ENCODE results near the gene XKR7.

XKR7 gene

DNA sequence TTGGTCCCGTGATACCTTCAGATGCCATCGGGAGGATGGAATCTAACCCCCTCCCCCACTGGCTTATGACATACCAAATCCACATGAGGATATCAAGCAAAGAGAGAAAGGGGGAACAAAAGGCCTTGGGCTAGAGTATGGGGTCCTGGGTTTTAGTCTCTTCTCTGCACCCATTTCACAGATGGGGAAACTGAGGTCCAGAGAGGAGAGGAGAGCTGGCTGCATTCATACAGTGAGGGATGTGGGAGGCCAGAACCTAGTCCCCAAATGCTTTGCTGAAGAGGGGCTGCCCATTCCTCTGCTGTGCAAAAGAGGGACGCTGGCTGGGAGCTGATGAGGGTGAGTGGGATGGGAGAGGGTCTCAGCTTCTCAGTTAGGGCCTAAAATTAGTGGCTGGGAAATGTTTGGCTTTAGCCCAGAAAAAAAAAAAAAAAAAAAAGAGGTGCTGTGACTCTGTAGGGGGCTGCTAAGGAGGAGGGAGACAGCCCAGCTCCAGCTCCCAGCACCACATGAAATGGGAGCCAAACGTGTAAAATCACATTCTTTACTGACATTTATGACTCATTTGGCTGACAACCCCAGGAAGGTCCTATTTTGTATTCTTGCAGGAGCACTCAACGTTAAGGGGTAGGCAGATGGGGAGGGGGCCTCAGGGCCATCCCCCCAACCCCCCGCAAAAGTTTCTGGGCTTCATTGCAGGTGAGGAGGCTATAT lies 11.9 kb downstream of the XKR7 start:
- peak; percentile 20 for DNase-seq (ENCODE audit: low read depth, low spot score)

DNA sequence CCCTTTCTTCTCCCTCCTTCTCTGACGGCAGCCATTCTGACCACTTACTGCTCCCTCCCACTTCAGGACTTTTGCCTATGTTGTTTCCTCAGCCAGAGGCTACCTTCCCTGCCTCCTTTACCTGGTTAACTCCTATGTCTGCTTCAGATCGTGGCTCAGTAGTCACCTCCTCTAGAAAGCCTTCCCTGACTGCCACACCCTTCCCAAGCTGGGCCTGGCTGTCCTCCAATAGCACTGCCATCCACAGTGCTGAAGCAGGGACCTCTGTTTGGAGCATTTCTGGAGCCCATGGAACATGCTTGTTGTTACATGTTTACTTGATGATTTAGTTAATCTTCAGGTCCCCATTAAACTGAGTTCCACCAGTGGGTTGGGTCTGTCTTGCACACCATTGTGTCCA lies 13.8 kb downstream of the XKR7 start:
- DNase-seq (ENCODE audit: low read depth, low spot score): no peak

GRCh38 chr20:31984981-31985471 lies 17.1 kb downstream of the XKR7 start:
- no peak for DNase-seq (ENCODE audit: low read depth, low spot score)

DNA sequence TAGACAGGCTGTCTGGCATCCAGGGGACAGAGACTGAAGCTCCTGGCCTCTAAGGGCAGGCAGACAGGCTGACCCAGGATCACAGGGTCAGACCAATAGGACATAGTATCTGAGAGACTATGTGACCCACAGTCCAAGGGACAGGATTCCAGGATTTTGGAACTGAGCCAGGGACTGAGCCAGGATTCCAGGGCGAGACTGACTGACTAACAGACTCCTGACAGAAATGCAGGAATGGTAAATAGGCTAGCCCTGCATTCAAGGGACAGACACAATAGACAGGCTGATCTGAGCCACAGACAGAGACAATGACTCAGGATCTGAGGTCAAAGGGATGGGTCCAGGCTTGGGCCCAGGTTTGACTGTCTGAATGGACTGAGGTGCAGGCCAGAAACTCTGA lies 19.8 kb downstream of the XKR7 start:
- DNase-seq (ENCODE audit: low read depth, low spot score): peak; percentile 36

GRCh38 chr20:31988430-31989015 lies 20.6 kb downstream of the XKR7 start:
- DNase-seq (ENCODE audit: low read depth, low spot score): no peak

GRCh38 chr20:31989030-31989645 lies 21.2 kb downstream of the XKR7 start:
- no peak for DNase-seq (ENCODE audit: low read depth, low spot score)

DNA sequence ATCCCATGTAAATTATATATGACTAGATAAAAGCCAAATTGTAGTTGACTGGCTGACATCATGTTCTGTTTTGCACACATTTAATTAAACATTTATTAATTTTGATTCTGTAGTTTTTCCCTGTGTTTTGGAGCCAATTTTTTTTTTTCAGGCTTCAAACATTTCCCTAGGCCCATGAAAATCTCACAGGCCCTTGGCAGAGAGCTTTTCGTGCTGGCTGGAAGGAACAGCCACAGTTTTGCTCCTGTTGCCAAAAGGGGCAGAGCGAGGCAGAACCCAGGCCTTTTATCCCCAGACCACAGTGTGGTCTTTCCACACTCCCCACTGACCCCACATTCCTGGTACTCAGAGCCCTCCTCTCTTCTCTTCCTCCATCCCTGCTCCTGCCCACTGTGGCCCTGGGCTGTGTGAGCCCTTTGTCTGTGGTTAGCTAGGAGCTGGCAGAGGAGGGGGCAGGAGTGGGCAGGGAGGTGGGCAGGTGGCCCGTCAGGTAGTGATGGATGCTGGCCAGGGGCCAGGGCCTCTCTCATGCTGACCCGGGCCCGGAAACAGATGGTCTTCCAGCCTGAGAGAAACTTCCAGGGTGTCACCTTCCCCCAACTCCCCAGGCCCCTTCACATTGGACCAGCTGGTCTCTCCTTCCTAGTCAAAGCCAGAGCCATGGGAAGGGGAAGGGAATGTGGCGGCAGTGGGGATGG lies 22.8 kb downstream of the XKR7 start:
- peak; percentile 44 for DNase-seq (ENCODE audit: low read depth, low spot score)

- DNase-seq (ENCODE audit: low read depth, low spot score): peak; percentile 21
These were observed 23.4 kb downstream of the XKR7 start for GRCh38 chr20:31991339-31991705.

DNA sequence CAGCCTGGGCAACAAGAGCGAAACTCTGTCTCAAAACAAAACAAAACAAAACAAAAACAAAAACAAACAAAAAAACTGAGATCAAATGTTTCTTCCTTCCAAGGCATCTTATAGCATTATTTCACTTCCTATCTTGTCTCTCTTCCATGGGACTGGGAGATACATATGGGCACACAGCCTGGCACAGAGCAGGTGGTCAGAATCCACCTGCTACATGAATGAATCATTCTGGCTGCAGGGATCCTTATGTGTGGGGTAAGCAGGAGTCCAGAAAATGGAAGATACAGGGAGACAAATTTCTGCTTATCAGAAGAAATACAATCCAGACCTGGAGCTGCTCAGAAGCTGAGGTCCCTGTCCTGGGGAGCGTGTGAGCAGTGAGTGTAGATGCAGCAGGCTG lies 24.1 kb downstream of the XKR7 start:
- DNase-seq (ENCODE audit: low read depth, low spot score): no peak

DNA sequence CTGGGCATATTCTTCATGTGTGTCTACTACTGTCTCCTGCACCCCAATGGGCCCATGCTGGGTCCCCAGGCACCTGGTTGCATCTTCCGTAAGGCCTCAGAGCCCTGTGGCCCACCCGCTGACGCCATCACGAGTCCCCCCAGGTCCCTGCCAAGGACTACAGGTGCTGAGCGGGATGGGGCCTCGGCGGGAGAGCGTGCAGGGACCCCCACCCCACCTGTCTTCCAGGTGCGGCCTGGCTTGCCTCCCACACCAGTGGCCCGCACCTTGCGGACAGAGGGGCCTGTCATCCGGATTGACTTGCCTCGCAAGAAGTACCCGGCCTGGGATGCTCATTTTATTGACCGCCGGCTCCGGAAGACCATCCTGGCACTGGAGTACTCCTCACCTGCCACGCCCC lies 29.0 kb downstream of the XKR7 start:
- DNase-seq (ENCODE audit: low read depth, low spot score): no peak

- DNase-seq (ENCODE audit: low read depth, low spot score): no peak
These were observed 30.3 kb downstream of the XKR7 start for GRCh38 chr20:31998246-31998645.

DNA sequence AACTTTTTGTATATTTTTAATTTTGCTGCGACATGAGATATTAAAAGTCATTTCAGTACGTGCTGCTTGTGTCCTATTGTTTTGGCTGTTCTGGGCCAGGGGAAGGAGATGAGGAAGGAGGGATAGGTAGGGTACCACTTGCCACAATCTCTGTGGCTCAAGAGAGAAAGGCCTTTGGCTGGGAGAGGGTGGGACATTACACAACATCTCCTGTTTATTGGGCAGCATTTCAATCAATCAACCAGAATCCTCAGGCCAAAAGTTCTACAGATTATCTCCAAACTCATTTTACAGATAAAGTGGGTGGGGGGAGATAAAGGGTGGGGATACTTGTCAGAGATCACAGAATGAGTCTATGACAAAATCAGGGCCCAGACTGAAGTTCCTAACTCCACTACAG lies 35.4 kb downstream of the XKR7 start:
- no peak for DNase-seq (ENCODE audit: low read depth, low spot score)

- no peak for DNase-seq (ENCODE audit: low read depth, low spot score)
These were observed 37.0 kb downstream of the XKR7 start for GRCh38 chr20:32004963-32005362.

DNA sequence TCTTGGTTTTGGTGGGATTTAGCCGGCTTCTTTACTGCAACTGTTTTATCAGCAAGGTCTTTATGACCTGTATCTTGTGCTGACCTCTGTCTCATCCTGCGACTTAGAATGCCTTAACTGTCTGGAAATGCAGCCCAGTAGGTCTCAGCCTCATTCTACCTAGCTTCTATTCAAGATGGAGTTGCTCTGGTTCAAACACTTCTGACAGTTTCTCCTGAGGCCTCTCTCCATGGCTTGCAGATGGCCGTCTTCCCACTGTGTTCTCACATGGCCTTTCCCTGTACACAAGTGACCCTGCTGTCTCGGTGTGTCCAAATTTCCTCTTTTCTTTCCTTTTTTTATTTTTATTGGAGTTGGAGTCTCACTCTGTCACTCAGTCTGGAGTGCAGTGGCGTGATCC lies 38.1 kb downstream of the XKR7 start:
- DNase-seq (ENCODE audit: low read depth, low spot score): no peak

GRCh38 chr20:32006841-32007786 lies 39.2 kb downstream of the XKR7 start:
- no peak for DNase-seq (ENCODE audit: low read depth, low spot score)

DNA sequence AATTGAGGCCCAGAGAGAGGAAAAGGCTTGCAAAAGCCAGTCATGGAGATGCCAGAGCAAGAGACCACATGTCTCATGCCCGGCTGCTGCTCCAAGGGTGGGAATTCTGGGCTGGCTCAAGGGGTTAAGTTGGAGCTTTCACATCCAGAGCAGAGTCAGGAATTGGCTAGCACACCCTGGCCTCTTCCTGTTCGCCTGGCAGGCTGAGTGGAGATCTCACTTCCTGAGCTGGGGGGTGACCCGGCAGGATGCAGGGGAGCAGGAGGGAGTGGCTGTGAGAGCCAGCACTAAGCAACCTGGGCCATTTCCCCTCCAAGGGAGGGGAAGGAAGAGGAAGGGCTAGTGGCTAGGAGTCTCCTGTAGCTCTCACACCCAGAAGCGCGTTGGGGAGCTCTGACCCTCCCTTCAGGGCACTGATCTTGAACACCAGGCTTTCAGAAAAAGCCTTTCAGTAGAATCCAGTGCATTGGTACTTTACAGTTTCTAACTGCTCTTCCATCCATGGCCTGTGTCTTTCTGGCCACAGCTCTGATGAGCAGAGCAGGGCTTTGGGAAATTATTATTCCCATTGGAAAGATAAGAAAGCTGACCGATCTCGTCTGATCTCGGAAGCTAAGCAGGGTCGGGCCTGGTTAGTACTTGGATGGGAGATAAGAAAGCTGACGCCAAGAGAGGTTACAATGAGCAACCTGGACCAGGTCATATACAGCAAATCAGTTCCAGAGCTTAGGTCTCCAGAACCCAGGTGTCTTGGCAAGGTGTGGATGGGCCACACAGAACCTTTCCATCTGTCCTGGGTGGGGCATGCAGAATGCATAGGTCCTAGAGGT lies 40.1 kb downstream of the XKR7 start:
- DNase-seq (ENCODE audit: low read depth, low spot score): no peak

DNA sequence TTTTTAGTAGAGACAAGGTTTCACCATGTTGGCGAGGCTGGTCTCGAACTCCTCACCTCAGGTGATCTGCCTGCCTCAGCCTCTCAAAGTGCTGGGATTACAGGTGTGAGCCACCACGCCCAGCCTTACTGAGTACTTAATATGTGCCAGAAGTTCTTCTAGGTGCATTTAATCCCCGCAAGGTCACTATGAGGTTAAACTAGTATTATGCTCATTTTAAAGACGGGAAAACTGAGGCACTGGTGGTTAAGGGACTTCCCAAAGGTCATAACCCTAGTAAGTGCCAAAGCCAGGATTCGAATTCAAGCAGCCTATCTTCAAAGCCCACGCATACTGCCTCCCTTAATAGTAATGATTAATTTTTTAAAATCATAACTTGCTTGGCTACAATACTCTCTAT lies 41.6 kb downstream of the XKR7 start:
- DNase-seq (ENCODE audit: low read depth, low spot score): no peak

DNA sequence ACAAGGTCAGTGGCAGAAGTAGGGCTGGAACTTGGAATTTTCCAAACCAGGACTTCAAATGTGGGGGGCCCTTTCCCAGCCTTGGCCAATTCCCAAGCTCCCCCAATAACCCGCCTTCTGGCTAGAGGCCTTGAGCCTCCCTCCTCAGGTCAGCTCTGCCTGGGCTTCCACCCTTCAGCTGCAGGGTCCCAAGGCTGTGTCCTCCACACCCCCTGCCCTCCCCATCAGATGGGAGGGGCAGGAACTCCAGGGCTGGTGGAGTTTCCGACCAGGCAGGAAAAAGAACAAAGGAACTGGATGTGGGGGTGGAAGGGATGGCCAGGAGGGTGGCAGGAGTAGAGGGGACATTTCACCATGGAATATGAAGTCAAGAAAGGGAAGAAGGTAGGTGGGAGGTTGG lies 42.1 kb downstream of the XKR7 start, which contains the start of gene CCM2L:
TSS of gene CCM2L (plus strand) at position 338 of the 400 bp plus-strand sequence. CDS start at position 355, 17 bp downstream.
- DNase-seq (ENCODE audit: low read depth, low spot score): no peak

DNA sequence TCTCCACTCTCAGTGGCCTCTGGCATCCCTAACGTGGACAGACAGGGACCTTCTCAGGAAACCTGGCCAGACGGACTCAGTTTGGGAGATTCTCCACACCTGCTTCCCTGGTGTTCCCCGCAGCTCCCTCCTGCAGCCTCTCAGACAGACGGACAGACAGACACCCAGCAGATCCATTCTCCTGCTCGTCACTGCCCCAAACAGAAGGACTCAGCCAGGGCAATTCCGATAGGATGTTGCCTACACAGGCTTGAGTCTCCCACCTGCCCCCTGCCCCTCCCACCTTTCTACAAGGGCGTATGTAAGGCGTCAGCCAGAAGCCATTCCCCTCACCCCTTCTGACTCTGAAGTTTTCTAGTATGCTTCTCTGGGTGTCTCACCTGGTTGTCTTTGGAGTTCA lies 42.7 kb downstream of the XKR7 start:
- no peak for DNase-seq (ENCODE audit: low read depth, low spot score)

GRCh38 chr20:32012159-32012688 lies 44.3 kb downstream of the XKR7 start:
- DNase-seq (ENCODE audit: low read depth, low spot score): peak; percentile 19

All from astrocyte of the hippocampus (primary cell).